ENCODE data around the gene UNC5B.

DNA sequence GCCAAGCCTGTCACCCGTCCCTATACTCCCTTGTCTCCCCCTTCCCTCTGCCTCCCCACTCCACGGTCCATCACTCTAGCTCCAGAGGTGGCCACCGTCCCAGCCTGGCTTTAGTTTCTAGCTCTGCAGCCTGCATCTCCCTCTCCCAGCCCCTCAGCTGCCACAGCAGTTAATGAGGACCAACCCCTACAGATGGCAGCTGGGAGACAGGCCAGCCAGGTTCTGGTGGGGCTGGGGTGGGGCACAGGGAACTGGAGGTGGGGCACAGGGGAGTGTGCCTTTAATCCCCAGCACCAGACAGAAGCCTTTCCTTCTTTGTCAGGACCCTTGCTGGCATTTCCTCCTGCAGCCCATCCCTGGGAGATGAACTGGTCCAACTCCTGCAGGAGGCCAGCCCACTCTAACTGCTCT, 21.1 kb downstream of the UNC5B start:
- TF ChIP-seq RAD21 (IDR thresholded peaks at IDR 0.05; ENCODE audit: low read depth) (no peak), YY1 (IDR thresholded peaks at IDR 0.05; ENCODE audit: extremely low read depth, insufficient replicate concordance, low read depth, low read length) (no peak), SRF (IDR thresholded peaks at IDR 0.05; ENCODE audit: low read depth) (no peak), SIN3A (IDR thresholded peaks at IDR 0.05; ENCODE audit: low read depth) (no peak), POLR2A (IDR thresholded peaks at IDR 0.05; ENCODE audit: borderline replicate concordance, extremely low read depth, insufficient read depth, insufficient read length) (no peak)
- TF ChIP-seq, protein P1, sequence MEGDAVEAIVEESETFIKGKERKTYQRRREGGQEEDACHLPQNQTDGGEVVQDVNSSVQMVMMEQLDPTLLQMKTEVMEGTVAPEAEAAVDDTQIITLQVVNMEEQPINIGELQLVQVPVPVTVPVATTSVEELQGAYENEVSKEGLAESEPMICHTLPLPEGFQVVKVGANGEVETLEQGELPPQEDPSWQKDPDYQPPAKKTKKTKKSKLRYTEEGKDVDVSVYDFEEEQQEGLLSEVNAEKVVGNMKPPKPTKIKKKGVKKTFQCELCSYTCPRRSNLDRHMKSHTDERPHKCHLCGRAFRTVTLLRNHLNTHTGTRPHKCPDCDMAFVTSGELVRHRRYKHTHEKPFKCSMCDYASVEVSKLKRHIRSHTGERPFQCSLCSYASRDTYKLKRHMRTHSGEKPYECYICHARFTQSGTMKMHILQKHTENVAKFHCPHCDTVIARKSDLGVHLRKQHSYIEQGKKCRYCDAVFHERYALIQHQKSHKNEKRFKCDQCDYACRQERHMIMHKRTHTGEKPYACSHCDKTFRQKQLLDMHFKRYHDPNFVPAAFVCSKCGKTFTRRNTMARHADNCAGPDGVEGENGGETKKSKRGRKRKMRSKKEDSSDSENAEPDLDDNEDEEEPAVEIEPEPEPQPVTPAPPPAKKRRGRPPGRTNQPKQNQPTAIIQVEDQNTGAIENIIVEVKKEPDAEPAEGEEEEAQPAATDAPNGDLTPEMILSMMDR (IDR thresholded peaks at IDR 0.05 in 2 of 3, conservative IDR thresholded peaks at IDR 0.05 in 1 of 3; ENCODE audit: borderline replicate concordance in 1 of 3, insufficient read depth in 1 of 3, low read depth in 2 of 3, low read length in 2 of 3): no peak

All from HCT116 (cell line).